Stimulated activated CD4-positive, alpha-beta T cell treated with anti-CD3 and anti-CD28 coated beads, Interleukin-12 subunit alpha, Interleukin-12 subunit beta, amount 100 ng/mL, for 4 hours (primary cell): ENCODE data around the gene ALG9.
A peak's percentile ranks its signal among the peaks of the same experiment; 100 is the strongest.
"Not testable (repeated sequence)": the region's sequence is repeated elsewhere in the genome, so short reads cannot be mapped to it uniquely, and the experiment has no call there.

Source experiments
- DNase-seq: peaks from one replicate; pipeline ENCODE4 v3.0.0-alpha.2; 2020

The ALG9 gene, protein sequence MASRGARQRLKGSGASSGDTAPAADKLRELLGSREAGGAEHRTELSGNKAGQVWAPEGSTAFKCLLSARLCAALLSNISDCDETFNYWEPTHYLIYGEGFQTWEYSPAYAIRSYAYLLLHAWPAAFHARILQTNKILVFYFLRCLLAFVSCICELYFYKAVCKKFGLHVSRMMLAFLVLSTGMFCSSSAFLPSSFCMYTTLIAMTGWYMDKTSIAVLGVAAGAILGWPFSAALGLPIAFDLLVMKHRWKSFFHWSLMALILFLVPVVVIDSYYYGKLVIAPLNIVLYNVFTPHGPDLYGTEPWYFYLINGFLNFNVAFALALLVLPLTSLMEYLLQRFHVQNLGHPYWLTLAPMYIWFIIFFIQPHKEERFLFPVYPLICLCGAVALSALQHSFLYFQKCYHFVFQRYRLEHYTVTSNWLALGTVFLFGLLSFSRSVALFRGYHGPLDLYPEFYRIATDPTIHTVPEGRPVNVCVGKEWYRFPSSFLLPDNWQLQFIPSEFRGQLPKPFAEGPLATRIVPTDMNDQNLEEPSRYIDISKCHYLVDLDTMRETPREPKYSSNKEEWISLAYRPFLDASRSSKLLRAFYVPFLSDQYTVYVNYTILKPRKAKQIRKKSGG

DNA sequence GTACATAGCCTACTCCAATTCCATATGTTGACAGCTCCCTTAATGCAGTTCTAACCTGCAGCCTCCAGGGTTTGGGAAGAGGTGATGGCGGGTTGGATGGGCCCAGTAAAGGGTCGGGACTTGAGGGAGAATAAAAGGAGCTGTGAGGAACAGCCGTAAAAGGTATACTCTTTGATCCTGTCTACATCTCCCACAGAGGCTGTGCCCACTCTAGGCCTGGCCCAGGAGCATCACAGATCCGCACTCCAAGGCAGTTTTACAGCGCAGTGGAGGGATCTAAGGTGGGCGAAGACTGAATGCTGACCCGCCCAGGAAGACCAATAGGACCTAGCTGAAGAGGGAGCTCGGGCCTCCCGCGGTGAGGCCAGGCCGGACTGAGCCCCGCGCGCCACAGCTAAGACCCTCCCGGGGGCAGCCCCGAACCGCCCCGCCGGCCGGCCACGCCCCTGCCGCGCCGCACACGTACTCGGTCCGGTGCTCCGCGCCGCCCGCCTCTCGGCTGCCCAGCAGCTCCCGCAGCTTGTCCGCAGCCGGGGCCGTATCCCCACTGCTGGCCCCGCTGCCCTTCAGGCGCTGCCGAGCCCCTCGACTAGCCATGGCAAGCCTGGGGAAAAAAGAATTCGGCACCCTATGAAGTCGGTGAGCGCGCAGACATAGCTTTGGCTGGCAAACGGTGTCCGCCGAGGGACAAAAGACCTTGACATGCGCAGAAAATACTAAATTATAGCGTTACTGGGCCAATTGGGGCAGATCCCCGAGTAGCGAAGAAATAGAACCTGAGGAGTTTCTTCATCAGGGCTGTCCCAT is at the start of gene ALG9:
Gene ALG9 (minus strand): TSS at position 696 of the 807 bp plus-strand sequence. CDS start 99 bp downstream, at position 597.
- peak; percentile 93 for DNase-seq

DNA sequence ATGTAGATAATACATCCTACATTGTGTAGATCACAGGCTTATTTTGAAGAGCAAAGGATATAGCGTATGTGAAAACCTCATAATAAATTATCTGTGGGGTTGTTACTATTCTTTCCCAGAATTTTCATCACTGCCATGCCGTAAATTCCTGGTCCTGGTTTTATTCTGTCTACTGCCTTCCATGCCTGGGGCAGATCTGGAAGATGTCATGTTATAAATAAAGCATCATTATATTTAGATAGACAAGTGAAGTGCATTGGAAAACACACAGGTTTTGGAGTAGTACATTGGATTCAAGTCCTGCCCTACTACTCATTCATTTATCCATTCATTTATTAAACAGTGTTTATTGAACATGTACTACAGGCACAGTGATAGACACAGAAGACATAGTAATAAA is 49.5 kb upstream of the ALG9 start:
- DNase-seq: no peak

DNA sequence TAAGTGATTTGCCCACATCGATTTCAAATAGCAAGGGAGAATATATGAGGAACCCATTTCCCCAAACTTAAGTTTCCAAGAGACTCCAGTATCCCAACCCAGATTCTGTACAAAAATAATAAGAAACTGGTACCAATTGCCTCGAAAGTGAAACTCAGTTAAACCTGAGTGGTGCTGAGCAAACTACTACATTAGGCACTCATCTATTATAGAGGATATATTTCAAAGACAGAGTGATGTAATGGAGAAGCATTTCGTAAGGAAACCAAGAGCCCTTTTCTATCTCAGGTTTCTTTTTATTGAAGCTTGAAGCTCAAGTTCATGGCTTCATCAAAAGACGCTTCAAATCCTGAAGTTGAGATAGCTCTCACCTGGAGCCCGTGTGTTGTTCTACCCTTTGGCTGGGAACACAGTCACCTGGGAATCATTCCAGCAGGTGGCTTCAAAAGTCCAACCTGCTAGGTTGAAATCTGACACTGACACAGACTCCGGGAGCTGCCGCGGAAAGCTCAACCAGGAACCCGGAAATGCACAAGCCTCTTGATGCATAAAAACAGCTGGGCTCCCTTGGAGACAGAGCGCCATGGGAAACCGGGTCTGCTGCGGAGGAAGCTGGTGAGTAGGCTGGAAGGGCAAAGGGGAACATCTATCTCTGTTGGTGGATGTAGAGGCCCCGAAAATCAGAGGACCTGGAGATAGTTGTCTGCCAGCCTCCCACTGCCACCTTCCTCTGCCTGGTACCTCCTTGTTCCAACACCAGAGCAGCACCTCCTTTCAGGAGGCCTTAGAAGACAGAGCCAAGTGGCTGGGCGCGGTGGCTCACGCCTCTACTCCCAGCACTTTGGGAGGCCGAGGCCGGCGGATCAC is 47.2 kb upstream of the ALG9 start, which contains the start of gene C11orf52:
Gene C11orf52 (plus strand): TSS at position 524 of the 867 bp plus-strand sequence. CDS start 60 bp downstream, at position 584.
- DNase-seq: no peak

DNA sequence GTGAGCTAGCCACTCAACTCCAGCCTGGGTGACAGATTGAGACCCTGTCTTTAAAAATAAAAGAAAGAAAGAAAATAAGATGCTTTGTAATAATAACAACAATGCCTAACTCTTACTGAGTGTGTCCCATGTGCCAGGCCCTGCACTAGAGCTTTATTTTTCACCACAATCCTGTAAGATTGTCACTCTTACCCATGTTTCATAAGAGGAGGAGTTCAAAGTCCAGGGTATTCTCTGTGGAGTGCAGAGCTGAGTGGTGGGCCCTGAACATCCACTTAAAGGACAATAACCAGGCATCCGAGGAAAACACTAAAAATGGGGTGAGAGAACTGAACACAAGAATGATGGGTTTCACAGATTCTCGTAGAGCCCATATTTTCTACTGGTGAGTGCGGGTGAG is 46.4 kb upstream of the ALG9 start:
- no peak for DNase-seq

DNA sequence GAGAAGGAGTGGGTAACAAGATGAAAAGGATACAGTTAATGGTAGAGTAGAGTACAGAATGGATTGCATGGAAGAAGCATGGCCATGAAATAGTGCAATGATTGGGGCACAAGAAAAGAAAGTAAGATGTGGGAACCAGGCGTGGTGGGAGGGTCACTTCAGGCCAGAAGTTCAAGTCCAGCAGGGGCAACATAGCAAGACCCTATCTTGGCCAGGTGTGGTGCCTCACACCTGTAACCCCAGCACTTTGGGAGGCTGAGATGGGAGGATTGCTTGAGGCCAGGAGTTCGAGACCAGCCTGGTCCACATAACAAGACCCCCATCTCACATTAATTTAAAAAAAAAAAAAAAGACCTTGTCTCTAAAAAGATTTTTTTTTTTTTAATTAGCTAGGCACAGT is 45.9 kb upstream of the ALG9 start:
- no peak for DNase-seq

DNA sequence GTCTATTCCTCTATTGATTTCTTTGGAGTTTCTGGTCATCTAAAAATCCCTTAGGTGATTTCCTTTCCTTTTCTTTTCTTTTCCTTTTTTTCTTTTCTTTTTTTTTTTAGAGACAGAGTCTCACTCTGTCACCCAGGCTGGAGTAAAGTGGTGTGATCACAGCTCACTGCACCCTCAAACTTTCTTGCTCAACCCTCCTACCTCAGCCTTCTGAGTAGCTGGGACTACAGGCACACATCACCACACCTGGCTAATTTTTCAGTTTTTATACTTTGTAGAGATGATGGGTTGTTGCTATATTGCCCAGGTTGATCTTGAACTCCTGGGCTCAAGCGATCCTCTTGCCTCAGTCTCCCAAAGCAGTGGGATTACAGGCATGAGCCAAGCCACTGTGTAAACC is 45.4 kb upstream of the ALG9 start:
- no peak for DNase-seq

DNA sequence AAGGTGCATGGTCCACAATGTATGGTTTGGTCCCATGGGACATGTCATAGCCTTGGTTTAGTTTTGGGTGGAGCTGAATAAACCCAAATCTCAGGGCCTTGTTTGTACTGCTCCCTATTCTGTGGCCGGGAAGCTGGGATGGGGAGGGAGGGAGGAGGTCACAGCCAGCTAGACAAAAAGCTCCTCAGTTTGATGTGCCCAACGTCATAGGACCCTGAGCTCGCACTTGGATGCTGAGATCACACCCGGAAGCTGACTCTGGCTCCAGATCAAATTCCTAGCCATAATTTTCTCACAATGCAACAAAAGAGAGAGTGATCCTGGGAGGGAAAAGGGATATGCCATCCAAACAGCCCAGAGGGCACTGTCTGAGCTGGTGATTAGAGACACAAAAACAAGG is 42.6 kb upstream of the ALG9 start:
- DNase-seq: no peak

DNA sequence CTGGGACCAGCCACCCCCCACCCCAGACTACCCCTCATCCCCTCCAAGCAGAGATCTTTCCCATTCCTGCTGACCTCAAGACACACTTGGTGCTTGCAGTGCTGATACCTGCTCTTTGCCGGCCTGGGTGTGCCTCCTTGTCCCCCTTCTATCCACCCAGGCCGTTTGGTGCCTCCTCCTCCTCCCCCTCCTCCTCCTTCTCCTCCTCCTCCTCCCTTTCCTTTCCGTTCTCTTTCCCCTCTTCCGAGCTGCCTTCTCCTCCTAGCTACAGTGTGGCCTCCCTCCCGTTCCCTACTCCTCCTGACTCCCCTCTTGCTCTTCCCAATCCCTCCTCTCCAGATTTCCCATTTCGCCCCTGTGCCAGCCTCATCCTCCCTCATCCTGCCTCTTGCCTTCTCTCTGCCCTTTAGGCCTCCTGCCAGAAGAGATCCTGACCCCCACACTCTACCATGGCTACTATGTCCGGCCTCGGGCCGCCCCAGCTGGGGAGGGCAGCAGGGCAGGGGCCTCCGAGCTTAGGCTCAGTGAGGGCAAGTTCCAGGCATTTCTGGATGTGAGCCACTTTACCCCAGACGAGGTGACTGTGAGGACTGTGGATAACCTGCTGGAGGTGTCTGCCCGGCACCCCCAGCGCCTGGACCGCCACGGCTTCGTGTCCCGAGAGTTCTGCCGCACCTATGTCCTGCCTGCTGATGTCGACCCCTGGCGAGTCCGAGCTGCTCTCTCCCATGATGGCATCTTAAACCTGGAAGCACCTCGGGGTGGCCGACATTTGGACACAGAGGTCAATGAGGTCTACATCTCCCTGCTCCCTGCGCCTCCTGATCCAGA is 41.9 kb upstream of the ALG9 start:
- no peak for DNase-seq

DNA sequence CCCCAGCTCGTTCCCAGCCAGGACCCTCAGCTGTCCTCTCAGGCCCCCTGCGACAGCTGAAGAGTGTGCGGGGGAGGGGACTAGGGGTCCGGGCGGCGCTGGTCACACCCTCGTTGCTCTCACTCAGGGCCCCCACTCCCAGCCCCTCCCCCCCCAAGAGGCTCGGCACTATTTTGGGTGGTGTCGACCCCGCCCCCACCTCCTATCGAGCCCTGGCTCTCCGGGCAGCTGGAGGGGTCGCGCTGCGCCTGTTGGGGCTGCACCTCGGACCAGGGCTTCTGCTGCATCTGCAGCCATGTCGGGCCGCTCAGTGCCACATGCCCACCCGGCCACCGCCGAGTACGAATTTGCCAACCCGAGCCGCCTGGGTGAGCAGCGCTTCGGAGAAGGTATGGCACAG is 41.2 kb upstream of the ALG9 start, which contains the start of gene HSPB2:
Gene HSPB2 (plus strand): TSS at position 200 of the 400 bp plus-strand sequence. CDS start 96 bp downstream, at position 296.
- DNase-seq: no peak

DNA sequence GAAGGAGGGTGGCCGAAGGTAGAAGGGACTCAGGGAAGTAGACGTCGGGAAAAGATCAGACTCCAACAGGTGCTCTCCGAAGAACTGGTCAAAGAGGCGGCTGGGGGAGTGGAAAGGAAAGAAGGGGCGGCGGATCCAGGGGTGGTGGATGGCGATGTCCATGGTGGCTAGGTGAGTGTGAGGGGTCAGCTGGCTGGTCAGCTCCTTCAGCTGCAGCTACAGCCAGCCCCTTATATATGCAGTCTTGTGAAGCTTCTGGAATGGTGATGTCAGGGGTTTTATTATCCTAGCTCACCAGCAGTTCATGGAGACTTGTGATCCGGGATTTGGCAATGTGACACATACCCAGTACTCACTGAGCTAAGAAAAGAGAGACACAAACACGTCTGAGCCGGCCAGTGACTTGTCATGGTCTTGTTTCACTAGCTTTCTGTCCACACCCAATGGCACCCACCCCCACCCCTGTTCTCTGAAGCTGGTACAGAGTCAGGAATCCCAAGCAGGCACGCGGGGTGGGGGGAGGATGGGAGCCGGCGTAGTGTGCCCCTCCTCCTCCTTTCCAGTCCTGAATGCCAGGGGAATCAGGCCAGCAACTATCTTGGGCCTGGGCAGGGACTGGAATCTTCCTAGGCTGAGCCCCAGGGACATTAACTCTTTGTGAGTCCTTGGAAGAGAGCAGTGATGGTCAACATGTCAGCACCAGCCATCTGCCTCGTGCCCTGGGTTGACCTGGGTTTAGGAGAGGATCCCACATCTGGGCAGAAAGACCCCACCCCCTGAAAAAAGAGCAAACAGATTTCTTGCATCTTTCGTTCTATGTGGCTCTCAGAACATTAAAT is 40.4 kb upstream of the ALG9 start, which contains the start of gene CRYAB:
Gene CRYAB (minus strand): TSS at position 208 of the 839 bp plus-strand sequence. CDS start 46 bp downstream, at position 162.
- DNase-seq: no peak

DNA sequence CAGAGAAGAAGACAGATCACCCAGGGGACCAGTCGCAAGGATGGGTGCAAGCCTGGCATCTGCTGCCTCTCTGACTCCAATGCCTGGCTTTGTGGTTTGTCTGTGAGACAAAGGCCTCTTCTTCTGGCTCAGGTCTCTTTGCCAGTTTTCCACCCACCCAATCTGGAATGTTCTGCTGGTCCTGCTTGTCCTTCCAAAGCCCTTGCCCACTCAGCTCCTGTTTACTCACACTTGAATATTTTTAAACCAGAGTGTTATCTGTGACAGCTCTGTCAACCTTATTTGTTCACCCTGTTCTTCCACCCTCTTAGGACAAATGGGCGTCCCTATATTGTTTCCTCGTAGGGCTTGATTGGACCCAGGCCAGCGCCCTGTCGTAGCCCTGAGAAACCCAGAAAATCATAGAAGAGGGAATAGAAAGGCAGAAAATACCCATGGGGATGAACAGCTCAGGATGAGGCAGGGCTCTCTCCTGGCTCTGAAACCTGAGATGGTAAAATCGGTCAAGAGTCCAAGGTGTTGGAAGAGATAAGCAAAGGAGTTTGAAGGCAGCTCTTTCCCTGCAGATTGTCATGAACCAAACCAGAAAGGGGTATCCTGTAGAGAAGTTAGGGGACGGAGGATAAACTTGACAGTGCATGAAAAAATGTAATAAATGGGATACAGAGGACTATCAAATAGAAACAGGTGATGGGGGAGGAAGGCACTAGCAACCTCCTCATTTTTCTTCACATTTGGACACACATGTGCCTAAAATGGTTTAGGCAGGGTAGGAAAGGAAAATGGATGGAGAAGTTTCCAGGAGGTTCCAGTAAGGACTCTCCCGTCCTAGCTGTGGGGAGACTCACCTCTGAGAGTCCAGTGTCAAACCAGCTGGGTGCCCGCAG is 39.5 kb upstream of the ALG9 start:
- no peak for DNase-seq

DNA sequence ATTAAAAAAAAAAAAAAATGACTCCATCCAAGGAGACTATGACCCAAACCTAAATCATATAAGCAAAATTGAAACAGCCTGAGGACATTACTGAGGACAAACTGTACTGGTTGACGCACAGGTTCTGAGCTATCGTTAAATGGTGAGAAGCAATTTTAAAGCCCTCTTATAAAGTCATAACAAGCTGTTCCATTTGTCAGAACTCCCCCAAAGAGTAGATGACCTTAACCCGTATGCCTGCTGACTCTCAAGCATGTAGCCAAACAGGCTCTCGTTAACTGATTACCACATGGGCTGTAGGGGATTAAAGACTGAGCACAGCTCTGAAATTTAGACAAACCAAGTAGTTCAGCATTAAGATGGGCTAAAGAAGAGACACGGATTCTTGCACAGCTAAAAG is 38.0 kb upstream of the ALG9 start:
- DNase-seq: no peak

DNA sequence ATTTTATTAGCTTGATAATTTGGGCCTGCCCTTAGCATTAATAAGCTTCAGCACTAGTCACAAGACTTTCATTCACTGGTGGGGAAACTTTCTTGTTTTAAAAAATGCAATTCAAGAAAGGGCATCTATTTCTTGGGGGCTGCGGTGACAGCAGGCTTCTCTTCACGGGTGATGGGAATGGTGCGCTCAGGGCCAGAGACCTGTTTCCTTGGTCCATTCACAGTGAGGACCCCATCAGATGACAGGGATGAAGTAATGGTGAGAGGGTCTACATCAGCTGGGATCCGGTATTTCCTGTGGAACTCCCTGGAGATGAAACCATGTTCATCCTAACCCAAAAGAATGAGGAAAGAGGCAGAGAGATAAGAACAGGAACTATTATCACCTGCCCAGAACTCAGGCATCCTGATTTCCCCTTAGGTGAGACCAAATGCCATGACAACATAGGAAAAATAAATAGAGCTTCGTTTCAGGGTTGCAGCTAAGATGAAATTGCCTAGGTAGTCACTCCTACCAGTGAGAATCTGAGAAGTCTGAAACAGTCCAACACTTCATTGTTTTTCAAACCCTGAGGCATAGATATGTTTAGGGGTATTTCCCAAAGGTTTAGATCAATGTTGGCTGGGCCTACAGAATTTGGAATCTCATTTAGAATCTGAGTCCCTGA is 37.4 kb upstream of the ALG9 start:
- DNase-seq: no peak

DNA sequence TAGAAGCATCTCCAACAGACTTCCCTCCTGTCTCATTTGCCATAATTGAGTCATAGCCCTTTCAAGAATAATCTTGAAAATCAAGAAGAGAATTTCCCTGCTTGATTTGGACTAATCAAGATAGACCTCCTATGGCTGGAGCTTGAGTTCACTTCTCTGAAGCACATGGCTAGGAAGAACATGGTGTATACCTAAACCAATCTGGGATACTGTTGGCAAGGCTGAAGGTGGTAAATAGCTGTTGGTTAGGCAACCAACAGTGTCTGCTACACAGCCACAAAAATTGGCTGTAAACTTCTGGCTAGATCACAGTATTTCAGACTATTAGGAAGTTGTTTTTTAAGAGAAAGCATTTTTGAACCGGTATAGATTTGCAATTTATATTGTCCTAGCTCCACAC is 35.3 kb upstream of the ALG9 start:
- no peak for DNase-seq

DNA sequence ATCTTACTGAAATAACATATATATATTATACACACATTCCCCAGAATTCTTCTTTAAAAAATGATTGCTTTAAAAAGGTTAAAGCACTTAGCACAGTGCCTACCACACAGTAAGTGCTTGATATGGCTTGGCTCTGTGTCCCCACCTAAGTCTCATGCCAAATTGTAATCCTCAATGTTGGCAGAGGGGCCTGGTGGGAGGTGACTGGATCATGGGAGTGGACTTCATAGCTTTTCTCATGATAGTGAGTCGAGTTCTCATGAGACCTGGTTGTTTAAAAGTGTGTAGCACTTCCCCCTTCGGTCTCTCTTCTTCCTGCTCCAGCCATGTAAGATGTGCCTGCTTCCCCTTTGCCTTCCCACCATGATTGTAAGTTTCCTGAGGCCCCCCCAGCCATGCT is 34.0 kb upstream of the ALG9 start:
- no peak for DNase-seq

DNA sequence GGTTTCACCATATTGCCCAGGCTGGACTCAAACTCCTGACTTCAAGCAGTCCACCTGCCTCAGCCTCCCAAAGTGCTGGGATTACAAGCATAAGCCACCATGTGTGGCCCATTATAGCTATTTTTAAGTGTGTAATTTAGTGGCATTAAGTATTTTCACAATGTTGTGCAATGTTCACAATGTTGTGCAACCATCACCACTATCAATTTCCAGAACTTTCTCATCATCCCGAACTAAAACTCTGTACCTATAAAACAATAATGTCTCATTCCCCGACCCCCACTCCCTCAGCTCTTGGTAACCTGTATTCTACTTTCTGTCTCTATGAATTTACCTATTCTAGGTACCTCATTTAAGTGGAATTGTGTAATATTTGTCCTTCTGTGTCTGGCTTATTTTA is 15.5 kb upstream of the ALG9 start:
- no peak for DNase-seq

DNA sequence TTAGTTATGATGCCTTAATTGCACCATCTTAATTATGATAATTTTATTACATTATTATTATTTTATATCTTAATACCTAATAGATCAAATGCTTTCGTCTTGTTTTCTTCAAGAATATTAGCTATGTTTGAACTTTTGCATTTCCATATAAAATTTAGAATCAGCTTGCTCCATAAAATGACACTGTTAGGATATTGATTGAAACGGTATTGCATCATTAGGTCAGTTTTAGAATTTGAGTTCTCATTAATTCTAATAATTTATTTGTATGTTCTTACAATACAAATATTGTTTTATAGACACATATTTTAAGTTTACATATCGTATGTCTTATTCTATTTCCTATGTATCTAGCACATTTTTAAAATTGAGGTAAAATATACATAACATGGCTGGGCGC is 14.7 kb upstream of the ALG9 start:
- no peak for DNase-seq

DNA sequence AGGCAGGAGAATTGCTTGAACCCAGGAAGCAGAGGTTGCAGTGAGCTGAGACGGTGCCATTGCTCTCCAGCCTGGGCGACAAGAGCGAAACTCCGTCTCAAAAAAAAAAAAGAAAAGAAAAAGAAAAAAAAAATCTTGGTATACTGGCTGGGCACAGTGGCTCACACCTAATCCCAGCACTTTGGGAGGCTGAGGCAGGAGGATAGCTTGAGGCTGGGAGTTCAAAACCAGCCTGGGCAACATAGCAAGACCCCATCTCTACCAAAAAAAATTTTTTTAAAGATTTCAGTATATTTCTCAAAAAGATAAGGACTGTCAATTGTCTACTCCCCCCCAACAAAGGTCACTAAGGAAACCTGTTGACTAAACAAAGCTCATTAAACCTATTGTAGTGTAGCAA is 13.7 kb upstream of the ALG9 start:
- not testable (repeated sequence) for DNase-seq

DNA sequence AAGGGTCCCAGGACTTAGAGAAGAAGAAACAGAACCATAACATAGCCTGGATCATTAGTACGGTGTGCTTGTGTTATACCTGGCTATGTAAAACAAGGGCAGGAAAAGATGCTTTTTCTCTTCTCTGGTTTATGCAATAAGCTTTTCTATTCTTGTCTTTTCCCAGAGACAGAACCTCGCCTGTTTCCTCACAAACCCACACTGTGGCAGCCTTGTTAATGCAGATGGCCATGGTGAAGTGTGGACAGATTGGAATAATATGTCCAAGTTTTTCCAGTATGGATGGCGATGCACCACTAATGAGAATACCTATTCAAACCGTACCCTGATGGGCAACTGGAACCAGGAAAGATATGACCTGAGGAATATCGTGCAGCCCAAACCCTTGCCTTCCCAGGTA is 10.8 kb upstream of the ALG9 start:
- no peak for DNase-seq
